HepG2 (cell line): ENCODE measurements around the gene UNKL. TPM values are rescaled to one million over a fixed set of nuclear protein-coding genes. Genes with fewer than 3 reads are reported as not detected.

Source experiments
- ATAC-seq: fragments of 200-7000 bp; cut with Tn5 transposase; 3 replicates; pipeline ENCODE4 v1.9.1; 2020; ENCODE audit warnings: mild to moderate bottlenecking, moderate library complexity
- BruUV-seq: library from RNA; stranded (reverse); fragments of 400-500 nt; replicated peaks from 2 replicates; lab custom pipeline; 2021; lab: Mats Ljungman, UMichigan
- CTCF ChIA-PET: fragments of 300-600 bp; formaldehyde crosslinking; extraction: SDS; loops from one replicate; lab custom pipeline; 2021; ENCODE audit warnings: low total read pairs, inconsistent platforms, low intra/inter-chr PET ratio; lab: Yijun Ruan, JAX
- POLR2A ChIA-PET: fragments of 350-600 bp; sonication (Branson Sonifier 250); formaldehyde crosslinking; loops from one replicate; lab custom pipeline; 2020; ENCODE audit warnings: antibody characterized with exemption, inconsistent platforms; lab: Yijun Ruan, JAX
- DNase-seq: peaks from one replicate; pipeline ENCODE4 v3.0.0-alpha.2; 2015; ENCODE audit warnings: low spot score
- FAIRE-seq: peaks from 3 replicates; lab custom pipeline; 2011; peaks lifted over from hg19 to GRCh38; lab: Jason Lieb, UNC
- H2AFZ ChIP-seq: one replicate; pipeline ENCODE4 v1.6.1; 2011; ENCODE audit warnings: low read length, inconsistent platforms
- H3K27ac ChIP-seq: fragments of 300-600 bp; 3 replicates; pipeline ENCODE4 v1.8.0; 2011; ENCODE audit warnings: mixed run types, mild to moderate bottlenecking, mixed read lengths, low read length, inconsistent platforms; ENCODE audit not compliant: insufficient read depth; ENCODE audit errors: extremely low read length
- H3K27me3 ChIP-seq, 2 experiments: fragments of 200-600 bp in 1 of 2; 2 replicates in 1 of 2; 3 replicates in 1 of 2; pipeline versions ENCODE4 v1.6.0 to v1.8.0; 2011; ENCODE audit warnings: low read length in 2 of 2, mild to moderate bottlenecking in 2 of 2, moderate library complexity in 2 of 2, inconsistent platforms in 1 of 2; ENCODE audit not compliant: insufficient read depth in 2 of 2, control insufficient read depth in 1 of 2
- H3K36me3 ChIP-seq, 2 experiments: fragments of 200-600 bp in 1 of 2; replicated peaks in 1 of 2; 2 replicates in 1 of 2; 3 replicates in 1 of 2; pipeline versions ENCODE4 v1.5.1 to v1.8.0; 2011; ENCODE audit warnings: low read length in 2 of 2, inconsistent platforms in 1 of 2; ENCODE audit not compliant: insufficient read depth in 2 of 2, control insufficient read depth in 1 of 2
- H3K4me1 ChIP-seq: 2 replicates; pipeline ENCODE4 v1.5.1; 2012; ENCODE audit warnings: low read length, inconsistent platforms; ENCODE audit not compliant: insufficient read depth
- H3K4me2 ChIP-seq: 2 replicates; pipeline ENCODE4 v1.6.0; 2011; ENCODE audit warnings: low read depth, low read length, inconsistent platforms
- H3K4me3 ChIP-seq, 3 experiments: fragments of 200-600 bp in 1 of 3; sonication (generic), shearing (Covaris generic) in 1 of 3; replicated peaks in 1 of 3; 2 replicates each; pipeline ENCODE4 v1.5.1; 2011 to 2016; ENCODE audit warnings: low read length in 3 of 3, inconsistent platforms in 2 of 3, low read depth in 2 of 3, mild to moderate bottlenecking in 2 of 3, control low read depth in 1 of 3, mixed read lengths in 1 of 3; ENCODE audit not compliant: insufficient read depth in 1 of 3
- H3K79me2 ChIP-seq: one replicate; pipeline ENCODE4 v1.6.1; 2011; ENCODE audit warnings: low read length, inconsistent platforms; ENCODE audit not compliant: insufficient read depth
- H3K9ac ChIP-seq: 2 replicates; pipeline ENCODE4 v1.6.0; 2011; ENCODE audit warnings: mild to moderate bottlenecking, low read depth, low read length, inconsistent platforms; ENCODE audit not compliant: insufficient read depth
- H3K9me3 ChIP-seq: 2 replicates; pipeline ENCODE4 v1.5.1; 2012; ENCODE audit warnings: mild to moderate bottlenecking, low read length
- H4K20me1 ChIP-seq: 2 replicates; pipeline ENCODE4 v1.6.0; 2011; ENCODE audit warnings: inconsistent platforms, mild to moderate bottlenecking, low read length, moderate library complexity; ENCODE audit not compliant: insufficient read depth
- BCL6 ChIP-seq: IDR thresholded peaks from 2 replicates; pipeline ENCODE4 v1.6.1; 2016; ENCODE audit warnings: missing genetic modification reagents, missing compliant biosample characterization
- CBX2 ChIP-seq, 2 experiments: fragments of 200-600 bp in 1 of 2; sonication (generic); formaldehyde crosslinking in 1 of 2; IDR thresholded peaks; 2 replicates each; pipeline versions ENCODE4 v1.7.0 to v1.8.1; 2018 to 2022; ENCODE audit warnings: low read depth in 2 of 2, low read length in 1 of 2, mild to moderate bottlenecking in 1 of 2, missing genetic modification reagents in 1 of 2
- ELF1 ChIP-seq: sonication (generic); formaldehyde crosslinking; IDR thresholded peaks from 2 replicates; pipeline ENCODE4 v1.4.0; 2020; ENCODE audit warnings: missing genetic modification reagents
- EP300 ChIP-seq, 3 experiments: sonication (generic) in 1 of 3; formaldehyde crosslinking in 1 of 3; IDR thresholded peaks; 2 replicates each; pipeline versions ENCODE4 v1.5.1 to v1.6.1; 2011 to 2020; ENCODE audit warnings: low read depth in 2 of 3, low read length in 2 of 3, borderline replicate concordance in 1 of 3, improper control_type of control experiment in 1 of 3, mild to moderate bottlenecking in 1 of 3, missing genetic modification reagents in 1 of 3, moderate library complexity in 1 of 3
- HHEX ChIP-seq: IDR thresholded peaks from 2 replicates; pipeline ENCODE4 v1.6.1; 2016; ENCODE audit warnings: control low read depth
- HNF4A ChIP-seq: sonication (generic); formaldehyde crosslinking; IDR thresholded peaks from 2 replicates; pipeline ENCODE4 v1.4.0; 2020; ENCODE audit warnings: missing genetic modification reagents
- HNRNPL ChIP-seq: fragments of 200-400 bp; formaldehyde crosslinking; IDR thresholded peaks from 2 replicates; pipeline ENCODE4 v1.6.1; 2017; ENCODE audit warnings: mild to moderate bottlenecking, low read depth, low read length
- MTF2 ChIP-seq: sonication (generic); formaldehyde crosslinking; IDR thresholded peaks from 2 replicates; pipeline ENCODE4 v1.5.0; 2020; ENCODE audit warnings: missing genetic modification reagents, borderline replicate concordance
- RAD51 ChIP-seq: fragments of 450-650 bp; IDR thresholded peaks from 2 replicates; pipeline ENCODE4 v1.6.1; 2016; ENCODE audit warnings: borderline replicate concordance
- RFX5 ChIP-seq: IDR thresholded peaks from 2 replicates; pipeline ENCODE4 v1.6.1; 2011; ENCODE audit warnings: low read depth, low read length, improper control_type of control experiment
- SMAD9 ChIP-seq: sonication (generic); formaldehyde crosslinking; IDR thresholded peaks from 2 replicates; pipeline ENCODE4 v1.5.1; 2020; ENCODE audit warnings: mild to moderate bottlenecking, missing genetic modification reagents
- TEAD3 ChIP-seq: optimal IDR thresholded peaks from 2 replicates; pipeline ENCODE3; 2016; ENCODE audit warnings: borderline replicate concordance
- ZBTB43 ChIP-seq: sonication (generic); formaldehyde crosslinking; conservative IDR thresholded peaks from 2 replicates; pipeline ENCODE4 v1.4.0; 2020; ENCODE audit warnings: missing genetic modification reagents
- ZNF414 ChIP-seq: sonication (generic); formaldehyde crosslinking; IDR thresholded peaks from 2 replicates; pipeline ENCODE4 v1.5.0; 2020; ENCODE audit warnings: missing genetic modification reagents
- ZNF564 ChIP-seq: sonication (generic); formaldehyde crosslinking; IDR thresholded peaks from 2 replicates; pipeline ENCODE4 v1.8.1; 2023; ENCODE audit warnings: mild to moderate bottlenecking, missing genetic modification reagents
- ZNF724P ChIP-seq: sonication (generic); formaldehyde crosslinking; IDR thresholded peaks from 2 replicates; pipeline ENCODE4 v1.8.0; 2022; ENCODE audit warnings: missing genetic modification reagents, borderline replicate concordance
- ZNF75D ChIP-seq: sonication (generic); formaldehyde crosslinking; IDR thresholded peaks from 2 replicates; pipeline ENCODE4 v1.8.1; 2023; ENCODE audit warnings: missing genetic modification reagents, mild to moderate bottlenecking, borderline replicate concordance
- ZNF782 ChIP-seq: sonication (generic); formaldehyde crosslinking; IDR thresholded peaks from 2 replicates; pipeline ENCODE4 v1.4.0; 2020; ENCODE audit warnings: missing genetic modification reagents, mild to moderate bottlenecking, borderline replicate concordance
- ZSCAN20 ChIP-seq: sonication (generic); formaldehyde crosslinking; IDR thresholded peaks from 2 replicates; pipeline ENCODE4 v1.4.0; 2020; ENCODE audit warnings: missing genetic modification reagents, mild to moderate bottlenecking, borderline replicate concordance
- WGBS: methylation state at CpG from one replicate; pipeline ENCODE4 v1.1.6; 2017; ENCODE audit warnings: low lambda C conversion rate; 5-methylcytosine and 5-hydroxymethylcytosine counted together
- in situ Hi-C: cut with HindIII; loops from 2 replicates; pipeline ENCODE4 v1.10.0; 2017; ENCODE audit warnings: low pct_unique_long_range_greater_than_20kb; ENCODE audit not compliant: extremely low pct_ligation_motif_present
- intact Hi-C: fragments of 100-400 bp; cut with micrococcal nuclease; formaldehyde crosslinking; loops from one replicate; pipeline ENCODE4 v1.10.0; 2022; ENCODE audit not compliant: unreplicated experiment
- polyA plus RNA-seq, 8 experiments: library from polyadenylated mRNA; depleted of rRNA in 3 of 8; stranded (reverse) in 7 of 8; unstranded in 1 of 8; fragments of >200 nt; fragmentation: Illumina TruSeq in 4 of 8; extraction: Trizol in 4 of 8; gene quantifications; 2 replicates each; pipeline versions ENCODE4 v1.2.1 to v1.2.3, GENCODE V29; 2011 to 2016; ENCODE audit warnings: low read depth in 4 of 8, missing spikeins in 1 of 8, mixed read lengths in 1 of 8; ENCODE audit not compliant: insufficient read depth in 1 of 8
- total RNA-seq, 5 experiments: library from RNA; depleted of rRNA; stranded (reverse); fragments of >200 nt; fragmentation: Illumina TruSeq; extraction: Trizol; gene quantifications; 2 replicates each; pipeline ENCODE4 v1.2.3, GENCODE V29; 2016; ENCODE audit warnings: low read depth in 1 of 5
- TF ChIP-seq, protein P1 (sequence below): sonication (generic); formaldehyde crosslinking; IDR thresholded peaks from 2 replicates; pipeline ENCODE4 v1.4.0; 2020; ENCODE audit warnings: mild to moderate bottlenecking, low read depth, missing genetic modification reagents

UNKL gene
- total and polyA plus RNA-seq, 2 of the 13 experiments (the other 11 are each of a cell fraction or from before 2014, with no cell fraction given): 10.4 to 17.6 TPM

DNA sequence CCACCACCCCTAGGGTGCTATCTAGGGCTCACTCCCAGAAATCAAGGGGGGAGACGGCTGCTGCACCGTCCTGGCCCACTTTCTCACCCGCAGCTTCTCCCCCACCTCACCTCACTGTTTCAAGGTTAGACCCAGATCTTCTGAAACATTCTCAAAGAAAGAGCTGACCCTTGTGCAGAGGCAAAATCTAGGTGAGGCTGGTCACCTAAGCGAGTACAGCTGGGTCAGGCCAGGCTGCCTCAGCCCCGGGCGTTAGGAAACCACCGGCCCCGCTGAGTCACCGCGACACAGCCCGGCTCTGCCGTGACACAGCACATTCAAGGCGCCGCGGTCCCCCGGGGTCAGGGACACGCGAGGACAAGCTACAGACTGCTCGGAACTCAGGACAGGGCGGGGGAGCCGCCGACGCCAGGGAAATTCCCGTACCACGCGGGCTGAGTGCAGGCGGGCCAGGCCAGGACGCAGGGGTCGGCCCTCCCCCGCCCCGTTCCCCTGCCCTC is 35.6 kb downstream of the UNKL start (continued):
- TF ChIP-seq MTF2 (CRISPR knock-in tag) (peak; percentile 61; the same call in 1 of the 2 replicates), ZSCAN20 (CRISPR knock-in tag) (0 out of 2 replicates have a peak, but pooled peaks have one; percentile 56), BCL6 (CRISPR knock-in tag) (peak; percentile 6; the same call in 1 of the 2 replicates), RFX5 (0 out of 2 replicates have a peak, but pooled peaks have one; percentile 11), HNF4A (CRISPR knock-in tag) (peak; percentile 17; the same call in 1 of the 2 replicates), EP300 (IDR thresholded peaks at IDR 0.05; ENCODE audit: low read depth in 2 of 2, low read length in 2 of 2) (peak in 1 of 2 experiments; percentile 36; a peak in 1 of 4 replicates), EP300 (CRISPR knock-in tag; IDR thresholded peaks at IDR 0.05; ENCODE audit: borderline replicate concordance) (peak; percentile 62), TEAD3 (CRISPR knock-in tag) (peak; percentile 59)

DNA sequence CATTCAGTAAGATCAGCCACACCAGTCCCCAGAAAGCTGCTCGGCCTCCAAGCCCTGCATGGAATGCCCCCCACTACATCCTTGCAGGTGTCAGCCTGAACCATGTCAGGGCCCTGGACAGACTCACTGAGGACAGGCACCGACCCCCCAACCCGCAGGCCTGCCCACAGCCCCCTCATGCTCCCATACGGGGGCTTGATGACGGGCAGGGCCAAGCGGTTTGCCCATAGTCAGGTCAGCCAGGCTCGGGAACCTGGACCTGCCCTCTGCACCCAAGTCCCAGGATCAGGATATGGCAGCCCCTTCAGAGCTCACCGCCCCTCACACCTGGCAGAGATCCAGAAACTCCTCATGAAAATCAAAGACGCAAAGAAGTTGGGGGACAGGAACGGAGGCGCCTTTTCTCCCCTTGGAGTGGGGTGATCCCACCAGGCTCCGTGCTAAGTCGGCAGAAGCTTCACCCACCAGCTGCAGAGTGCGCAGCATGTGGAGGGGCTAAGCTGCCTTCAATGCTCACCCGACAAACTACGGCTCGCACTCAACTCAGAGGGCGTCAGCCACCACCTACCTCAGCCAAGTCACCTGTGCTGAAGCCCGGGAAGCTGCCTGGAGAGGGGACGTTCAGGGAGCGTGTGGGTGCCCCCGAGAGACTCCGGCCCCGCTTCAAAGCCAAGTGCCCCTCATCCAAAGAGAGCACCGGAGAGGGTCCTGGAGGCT is 36.3 kb downstream of the UNKL start:
- intact Hi-C loops: no loop called here
- TF ChIP-seq SMAD9 (CRISPR knock-in tag) (no peak), ZNF724P (CRISPR knock-in tag) (no peak), ZNF782 (CRISPR knock-in tag) (no peak), ZNF75D (CRISPR knock-in tag) (no peak), ZNF564 (CRISPR knock-in tag) (0 out of 2 replicates have a peak, but pooled peaks have one; percentile 1), CBX2 (IDR thresholded peaks at IDR 0.05; ENCODE audit: low read depth, low read length) (no peak), CBX2 (CRISPR knock-in tag; IDR thresholded peaks at IDR 0.05; ENCODE audit: low read depth) (no peak), ELF1 (CRISPR knock-in tag) (no peak), ZNF414 (CRISPR knock-in tag) (no peak), HHEX (CRISPR knock-in tag) (no peak), HNRNPL (0 out of 2 replicates have a peak, but pooled peaks have one; percentile 35), RAD51 (no peak), ZBTB43 (CRISPR knock-in tag) (no peak)
- TF ChIP-seq, protein P1, sequence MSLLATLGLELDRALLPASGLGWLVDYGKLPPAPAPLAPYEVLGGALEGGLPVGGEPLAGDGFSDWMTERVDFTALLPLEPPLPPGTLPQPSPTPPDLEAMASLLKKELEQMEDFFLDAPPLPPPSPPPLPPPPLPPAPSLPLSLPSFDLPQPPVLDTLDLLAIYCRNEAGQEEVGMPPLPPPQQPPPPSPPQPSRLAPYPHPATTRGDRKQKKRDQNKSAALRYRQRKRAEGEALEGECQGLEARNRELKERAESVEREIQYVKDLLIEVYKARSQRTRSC (CRISPR knock-in tag): no peak

More for the DNA sequence above, 36.3 kb downstream of the UNKL start:
- H3K27ac ChIP-seq: peak overlapping the region; percentile 93
- no peaks in the 10 kb centered on the region for H3K9me3 ChIP-seq
- no peak for FAIRE-seq
- DNase-seq: no peak
- peak; percentile 38 for ATAC-seq
- H2AFZ ChIP-seq: no peak overlapping the region
- peaks cover 6% of the 10 kb centered on the region in 2 experiments; a peak in 3 of 5 replicates for H3K36me3 ChIP-seq
- H3K9ac ChIP-seq: peak overlapping the region; percentile 83
- ChIA-PET CTCF (no interaction called here), POLR2A (interaction anchor here (0.8 to 2.4 kb wide), 2 partner anchors 34 to 43 kb away, joined by 3 to 8 read pairs; partner anchors contain the start of gene UQCC4)
- peaks cover 26% of the 10 kb centered on the region for H3K4me1 ChIP-seq
- peak overlapping the region; percentile 95 for H3K4me2 ChIP-seq
- peaks cover 11% of the 10 kb centered on the region for H4K20me1 ChIP-seq
- BruUV-seq: TSS peak; percentile 83
- H3K79me2 ChIP-seq: peaks cover 16% of the 10 kb centered on the region
- no peaks in the 10 kb centered on the region for H3K27me3 ChIP-seq
- 4% methylated on average over 14 of the region's 25 CpGs for WGBS
- H3K4me3 ChIP-seq: peak overlapping the region; percentile 67 to 84 (median 81); a peak in 5 of 6 replicates
- in situ Hi-C loops: no loop called here
